GM08714 (cell line): ENCODE measurements around the gene ARHGEF16.

Experiments used
- H3K4me3 ChIP-seq: fragments of 200-500 bp; sonication (Bioruptor generic); 2 replicates; pipeline ENCODE4 v1.5.1; 2014; ENCODE audit warnings: mild to moderate bottlenecking, low read length, inconsistent platforms
- ZNF274 ChIP-seq: IDR thresholded peaks from 2 replicates; pipeline ENCODE4 v1.6.1; 2012; ENCODE audit warnings: mild to moderate bottlenecking, low read depth, low read length

Gene ARHGEF16

DNA sequence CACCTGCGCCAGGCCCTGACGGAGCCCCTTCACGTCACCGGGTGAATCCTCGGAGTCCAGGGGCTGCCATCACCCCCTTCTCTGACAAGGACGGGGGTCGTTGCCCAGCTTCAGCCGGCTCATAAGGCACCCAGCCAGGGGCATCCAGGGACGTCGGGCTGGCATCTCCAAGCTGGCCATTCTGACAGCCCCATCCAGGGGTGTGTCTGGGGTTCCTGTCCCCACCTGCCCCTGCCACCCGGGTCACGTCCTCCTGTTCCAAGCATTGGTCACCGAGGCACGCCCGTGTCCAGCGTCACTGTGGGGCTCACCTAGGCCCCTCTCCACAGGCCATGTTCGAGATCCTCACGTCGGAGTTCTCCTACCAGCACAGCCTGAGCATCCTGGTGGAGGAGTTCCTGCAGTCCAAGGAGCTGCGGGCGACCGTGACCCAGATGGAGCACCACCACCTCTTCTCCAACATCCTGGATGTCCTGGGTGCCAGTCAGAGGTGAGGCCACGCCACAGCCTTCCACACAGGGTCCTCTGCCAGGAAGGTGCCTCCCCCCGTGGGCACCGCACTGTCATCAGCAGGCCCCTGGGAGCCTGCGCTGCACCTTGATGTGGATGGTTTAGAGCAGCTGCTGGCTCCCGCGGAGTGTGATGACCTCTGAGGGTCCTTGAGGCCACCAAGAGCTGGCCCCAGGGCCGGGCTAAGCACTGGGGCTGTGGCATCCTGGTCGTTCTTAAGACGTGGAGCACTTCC lies 14.8 kb downstream of the ARHGEF16 start:
- H3K4me3 ChIP-seq, result no peak overlapping the region
- TF ChIP-seq ZNF274, result no peak

DNA sequence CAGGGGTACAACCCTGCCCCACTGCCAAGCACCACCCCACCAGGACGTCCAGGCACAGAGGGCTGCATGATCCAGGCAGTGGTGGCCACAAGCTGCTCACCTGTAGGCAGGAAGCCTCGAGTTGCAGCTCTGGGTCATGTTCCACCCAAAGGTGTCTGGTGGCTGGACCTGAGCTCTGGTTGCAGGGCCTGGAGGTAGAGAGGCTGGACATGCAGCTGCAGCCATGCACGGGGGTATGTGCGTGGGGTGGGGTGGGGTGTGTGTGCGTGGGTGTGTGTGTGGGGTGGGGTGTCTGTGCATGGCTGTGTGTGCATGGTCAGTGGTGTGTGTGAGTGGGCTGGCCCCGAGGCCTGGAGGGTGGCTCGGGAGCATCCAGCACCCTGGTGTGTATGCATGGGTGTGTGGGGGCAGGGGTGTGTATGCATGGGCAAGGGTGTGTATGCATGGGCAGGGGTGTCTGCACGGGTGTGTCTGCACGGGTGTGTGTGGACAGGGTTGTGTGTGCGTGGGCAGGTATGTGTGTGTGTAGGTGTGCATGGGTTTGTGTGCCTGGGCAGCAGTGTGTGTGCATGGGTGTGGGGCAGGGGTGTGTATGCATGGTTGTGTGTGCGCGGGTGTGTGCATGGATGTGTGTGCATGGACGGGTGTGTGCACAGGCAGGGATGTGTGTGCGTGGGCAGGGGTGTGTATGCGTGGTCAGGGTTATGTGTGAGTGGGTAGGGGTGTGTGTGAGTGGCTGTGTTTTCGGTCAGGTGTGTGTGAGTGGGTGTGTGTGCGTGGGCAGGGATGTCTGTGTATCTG lies 15.6 kb downstream of the ARHGEF16 start:
- no peak overlapping the region for H3K4me3 ChIP-seq
- no peak for TF ChIP-seq ZNF274

DNA sequence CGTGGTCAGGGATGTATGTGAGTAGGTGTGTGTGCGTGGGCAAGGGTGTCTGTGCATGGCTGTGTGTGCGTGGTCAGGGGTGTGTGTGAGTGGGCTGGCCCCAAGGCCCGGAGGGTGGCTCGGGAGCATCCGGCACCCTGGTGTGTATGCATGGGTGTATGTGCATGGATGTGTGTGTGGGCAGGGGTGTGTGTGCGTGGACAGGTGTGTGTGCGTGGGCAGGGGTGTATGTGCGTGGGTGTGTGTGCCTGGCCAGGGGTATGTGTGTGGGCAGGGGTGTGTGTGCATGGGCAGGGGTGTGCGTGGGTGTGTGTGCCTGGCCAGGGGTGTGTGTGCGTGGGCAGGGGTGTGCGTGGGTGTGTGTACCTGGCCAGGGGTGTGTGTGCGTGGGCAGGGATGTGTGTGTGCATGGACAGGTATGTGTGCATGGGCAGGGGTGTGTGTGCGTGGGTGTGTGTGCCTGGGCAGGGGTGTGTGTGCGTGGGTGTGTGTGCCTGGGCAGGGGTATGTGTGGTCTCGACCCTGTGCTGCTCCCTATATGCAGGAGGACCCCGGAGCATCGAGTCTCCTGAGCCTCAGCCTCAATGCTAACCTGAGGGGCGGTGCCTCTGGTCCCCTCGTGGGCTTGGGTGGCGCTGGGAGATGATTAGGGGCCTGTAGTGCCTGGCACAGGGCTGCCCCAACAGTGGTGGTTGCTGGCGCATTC lies 16.3 kb downstream of the ARHGEF16 start:
- H3K4me3 ChIP-seq, result no peak overlapping the region
- TF ChIP-seq ZNF274, result no peak

DNA sequence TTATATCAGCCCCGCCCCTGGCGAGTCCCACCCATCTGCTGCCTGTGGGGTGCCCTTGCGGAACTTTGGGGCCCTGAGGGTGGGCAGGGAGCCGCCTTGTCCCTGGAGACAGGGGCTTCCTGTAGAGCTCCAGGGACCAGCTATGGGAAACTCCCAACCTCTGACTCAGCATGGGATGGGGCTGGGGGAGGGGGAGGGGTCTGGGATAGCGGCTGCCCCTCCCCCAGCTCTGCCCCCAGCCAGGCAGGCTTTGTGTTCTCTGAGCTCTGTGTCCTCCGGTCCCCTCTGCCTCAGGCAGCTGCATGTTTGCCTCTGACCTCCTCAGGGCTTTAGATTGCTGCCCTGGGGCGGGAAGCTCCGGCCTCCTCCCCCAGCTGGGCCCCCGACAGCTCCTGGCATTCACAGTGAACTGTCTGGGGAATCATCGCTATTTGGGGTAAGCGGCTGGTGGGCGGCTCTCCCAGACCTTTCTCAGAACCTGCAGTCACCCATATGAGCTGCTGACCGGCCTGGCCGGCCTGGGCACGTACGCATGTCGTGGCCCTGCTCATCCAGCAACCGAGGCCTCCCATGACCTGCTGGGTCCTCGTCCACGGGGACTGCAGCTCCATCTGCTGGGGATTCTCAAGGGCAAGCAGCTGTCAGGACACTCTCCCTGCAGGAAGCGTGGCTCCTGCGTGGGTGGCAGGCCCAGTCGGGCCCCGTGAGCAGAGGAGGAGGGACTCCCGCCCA lies 17.1 kb downstream of the ARHGEF16 start:
- no peak for TF ChIP-seq ZNF274
- no peak overlapping the region for H3K4me3 ChIP-seq

- no peak for TF ChIP-seq ZNF274
- no peak overlapping the region for H3K4me3 ChIP-seq
Observed at GRCh38 chr1:3472088-3472850, 17.8 kb downstream of the ARHGEF16 start.

- no peak for TF ChIP-seq ZNF274
- H3K4me3 ChIP-seq, result no peak overlapping the region
Observed at GRCh38 chr1:3472906-3473305, 18.4 kb downstream of the ARHGEF16 start.

DNA sequence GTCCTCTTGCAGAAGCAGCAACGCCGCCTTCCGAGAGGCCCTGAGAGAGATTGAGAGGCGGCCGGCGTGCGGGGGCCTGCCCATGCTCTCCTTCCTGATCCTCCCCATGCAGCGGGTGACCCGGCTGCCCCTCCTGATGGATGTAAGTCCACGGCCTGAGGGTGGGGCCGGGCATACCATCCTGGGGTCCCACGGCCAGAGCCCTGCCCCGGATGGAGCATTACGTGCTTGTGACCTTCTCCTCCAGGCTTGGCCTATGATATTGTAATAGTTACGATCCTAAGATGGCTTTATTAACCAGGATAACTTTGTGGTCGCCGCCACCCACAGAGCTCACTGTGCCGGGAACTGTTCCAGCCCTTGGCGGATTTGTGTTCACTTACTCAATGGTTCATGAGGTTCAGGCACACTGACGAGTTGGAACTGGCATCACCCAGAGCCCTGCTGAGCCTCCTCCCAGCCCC lies 18.9 kb downstream of the ARHGEF16 start:
- H3K4me3 ChIP-seq, result no peak overlapping the region
- TF ChIP-seq ZNF274, result no peak

GRCh38 chr1:3474016-3474415 lies 19.6 kb downstream of the ARHGEF16 start:
- no peak overlapping the region for H3K4me3 ChIP-seq
- no peak for TF ChIP-seq ZNF274

- no peak for TF ChIP-seq ZNF274
- no peak overlapping the region for H3K4me3 ChIP-seq
Observed at GRCh38 chr1:3474421-3474820, 20.0 kb downstream of the ARHGEF16 start.

- no peak for TF ChIP-seq ZNF274
- H3K4me3 ChIP-seq, result no peak overlapping the region
Observed at GRCh38 chr1:3475839-3476573, 21.5 kb downstream of the ARHGEF16 start.

GRCh38 chr1:3476666-3477065 lies 22.2 kb downstream of the ARHGEF16 start:
- TF ChIP-seq ZNF274, result no peak
- H3K4me3 ChIP-seq, result no peak overlapping the region

GRCh38 chr1:3477241-3477995 lies 23.0 kb downstream of the ARHGEF16 start:
- H3K4me3 ChIP-seq, result no peak overlapping the region
- no peak for TF ChIP-seq ZNF274
